HFF-Myc (cell line): ENCODE results near the gene ABCC5.

Source experiments
- DNase-seq: peaks from one replicate; pipeline ENCODE4 v3.0.0-alpha.2; 2011; ENCODE audit warnings: low read depth; ENCODE audit errors: extremely low read depth
- H3K4me3 ChIP-seq: replicated peaks from 2 replicates; pipeline ENCODE4 v1.5.1; 2011; ENCODE audit warnings: low read depth, mild to moderate bottlenecking, control low read depth, low read length
- CTCF ChIP-seq: IDR thresholded peaks from 2 replicates; pipeline ENCODE4 v1.5.1; 2012; ENCODE audit warnings: mild to moderate bottlenecking, low read depth, low read length, control low read depth; ENCODE audit errors: missing control alignments

ABCC5 gene

GRCh38 chr3:183975981-183976662 lies 41.6 kb downstream of the ABCC5 start:
- no peak overlapping the region for H3K4me3 ChIP-seq
- no peak for TF ChIP-seq CTCF
- no peak for DNase-seq

GRCh38 chr3:183968666-183969245 lies 48.9 kb downstream of the ABCC5 start:
- DNase-seq, result no peak
- TF ChIP-seq CTCF, result no peak
- H3K4me3 ChIP-seq, result no peak overlapping the region

GRCh38 chr3:183967693-183968092 lies 50.0 kb downstream of the ABCC5 start:
- H3K4me3 ChIP-seq, result no peak overlapping the region
- no peak for TF ChIP-seq CTCF
- DNase-seq, result no peak

- DNase-seq, result no peak
- no peak for TF ChIP-seq CTCF
- no peak overlapping the region for H3K4me3 ChIP-seq
These were observed 51.3 kb downstream of the ABCC5 start for GRCh38 chr3:183966361-183966791.

GRCh38 chr3:183962807-183963206 lies 54.9 kb downstream of the ABCC5 start:
- TF ChIP-seq CTCF, result no peak

GRCh38 chr3:183959214-183959613 lies 58.5 kb downstream of the ABCC5 start:
- DNase-seq, result no peak
- H3K4me3 ChIP-seq, result no peak overlapping the region
- no peak for TF ChIP-seq CTCF

More at GRCh38 chr3:183962807-183963206, 54.9 kb downstream of the ABCC5 start:
- H3K4me3 ChIP-seq, result no peak overlapping the region
- no peak for DNase-seq
